K562 (cell line): ENCODE measurements around the gene PTPRR. TPM values are rescaled to one million over a fixed set of nuclear protein-coding genes. Genes with fewer than 3 reads are reported as not detected.
A peak's percentile ranks its signal among the peaks of the same experiment; 100 is the strongest.

Source experiments
- CREB1 ChIP-seq, 2 experiments: sonication (generic) in 1 of 2; formaldehyde crosslinking in 1 of 2; IDR thresholded peaks; 2 replicates each; pipeline versions ENCODE4 v1.6.1 to v1.8.0; 2012 to 2022; ENCODE audit warnings: inconsistent platforms in 1 of 2, mild to moderate bottlenecking in 1 of 2, missing genetic modification reagents in 1 of 2, moderate library complexity in 1 of 2
- CTCF ChIP-seq, 3 experiments: IDR thresholded peaks in 2 of 3; conservative IDR thresholded peaks in 1 of 3; 2 replicates each; pipeline ENCODE4 v1.5.1; 2011 to 2012; ENCODE audit warnings: low read length in 3 of 3, mild to moderate bottlenecking in 3 of 3, control low read depth in 2 of 3, improper control_type of control experiment in 1 of 3, inconsistent platforms in 1 of 3, low read depth in 1 of 3, mixed read lengths in 1 of 3, moderate library complexity in 1 of 3; ENCODE audit not compliant: insufficient read depth in 2 of 3
- E2F4 ChIP-seq: sonication (generic); formaldehyde crosslinking; IDR thresholded peaks from 2 replicates; pipeline ENCODE4 v1.8.0; 2022; ENCODE audit warnings: mild to moderate bottlenecking, low read depth, missing genetic modification reagents
- ERF ChIP-seq: fragments of 450-650 bp; formaldehyde crosslinking; IDR thresholded peaks from 2 replicates; pipeline ENCODE4 v1.4.0; 2020; ENCODE audit warnings: mild to moderate bottlenecking, mixed read lengths
- GABPB1 ChIP-seq: sonication (generic); formaldehyde crosslinking; IDR thresholded peaks from 2 replicates; pipeline ENCODE4 v1.8.0; 2022; ENCODE audit warnings: mild to moderate bottlenecking, missing genetic modification reagents
- HINFP ChIP-seq: fragments of 450-650 bp; conservative IDR thresholded peaks from 2 replicates; pipeline ENCODE4 v1.6.1; 2016; ENCODE audit warnings: missing genetic modification characterization, low read depth, mild to moderate bottlenecking, control low read depth, missing compliant biosample characterization
- NUFIP1 ChIP-seq: fragments of 450-650 bp; IDR thresholded peaks from 2 replicates; pipeline ENCODE4 v1.6.1; 2018; ENCODE audit not compliant: partially characterized antibody
- TAL1 ChIP-seq: fragments of 450-650 bp; IDR thresholded peaks from 2 replicates; pipeline ENCODE4 v1.6.1; 2016; ENCODE audit warnings: mild to moderate bottlenecking
- TBL1XR1 ChIP-seq, 2 experiments: IDR thresholded peaks; 2 replicates each; pipeline ENCODE4 v1.6.1; 2012; ENCODE audit warnings: improper control_type of control experiment in 2 of 2, low read length in 2 of 2, mild to moderate bottlenecking in 1 of 2
- XRCC4 ChIP-seq: IDR thresholded peaks from one replicate; pipeline ENCODE4 v1.6.1; 2011; ENCODE audit not compliant: insufficient read depth, insufficient read length; ENCODE audit errors: extremely low read depth
- ZFX ChIP-seq: sonication (generic); formaldehyde crosslinking; IDR thresholded peaks from 2 replicates; pipeline ENCODE4 v1.8.0; 2022; ENCODE audit warnings: mild to moderate bottlenecking, missing genetic modification reagents, moderate library complexity
- ZNF41 ChIP-seq: fragments of 250-450 bp; sonication (Bioruptor Pico); conservative IDR thresholded peaks from 2 replicates; pipeline ENCODE4 v1.4.0; 2020; ENCODE audit warnings: mild to moderate bottlenecking
- polyA plus RNA-seq, 8 experiments: library from polyadenylated mRNA; depleted of rRNA in 4 of 8; stranded (reverse) in 5 of 8; unstranded in 3 of 8; fragments of >200 nt; fragmentation: Nextera tagmentation in 2 of 8; fragmentation: Illumina TruSeq in 1 of 8; extraction: Ambion mirVana in 2 of 8; extraction: Trizol in 1 of 8; gene quantifications; 2 replicates each; pipeline versions ENCODE4 v1.2.1 to v1.2.3, GENCODE V29; 2011 to 2014; ENCODE audit warnings: inconsistent platforms in 1 of 8, missing spikeins in 1 of 8
- total RNA-seq, 7 experiments: library from RNA; depleted of rRNA in 6 of 7; stranded (reverse); fragments of >200 nt in 6 of 7; fragmentation: Illumina TruSeq in 2 of 7; extraction: Trizol in 2 of 7; gene quantifications; 2 replicates each; pipeline versions ENCODE4 v1.2.1 to v1.2.3, GENCODE V29; 2011 to 2021; ENCODE audit warnings: low replicate concordance in 1 of 7
- TF ChIP-seq, protein P1 (sequence below): fragments of 450-650 bp; conservative IDR thresholded peaks from 2 replicates; pipeline ENCODE4 v1.6.1; 2016; ENCODE audit warnings: missing genetic modification characterization, low read depth, mild to moderate bottlenecking, missing compliant biosample characterization, moderate library complexity
- TF ChIP-seq, protein P2 (sequence below): sonication (generic); formaldehyde crosslinking; IDR thresholded peaks from 2 replicates; pipeline ENCODE4 v1.8.0; 2022; ENCODE audit warnings: missing genetic modification reagents, mild to moderate bottlenecking, borderline replicate concordance
- TF ChIP-seq, protein P3 (sequence below): sonication (generic); formaldehyde crosslinking; IDR thresholded peaks from 2 replicates; pipeline ENCODE4 v1.5.0; 2020; ENCODE audit warnings: missing genetic modification reagents
- TF ChIP-seq, protein P4 (sequence below): fragments of 250-450 bp; sonication (Bioruptor Pico); IDR thresholded peaks from 2 replicates; pipeline ENCODE4 v1.5.0; 2021; ENCODE audit warnings: mild to moderate bottlenecking, borderline replicate concordance

Gene PTPRR
- total and polyA plus RNA-seq, 9 of the 15 experiments (the other 6 are each of a cell fraction or from before 2014, with no cell fraction given) = 6.6 to 41.7 (median 12.3) TPM

DNA sequence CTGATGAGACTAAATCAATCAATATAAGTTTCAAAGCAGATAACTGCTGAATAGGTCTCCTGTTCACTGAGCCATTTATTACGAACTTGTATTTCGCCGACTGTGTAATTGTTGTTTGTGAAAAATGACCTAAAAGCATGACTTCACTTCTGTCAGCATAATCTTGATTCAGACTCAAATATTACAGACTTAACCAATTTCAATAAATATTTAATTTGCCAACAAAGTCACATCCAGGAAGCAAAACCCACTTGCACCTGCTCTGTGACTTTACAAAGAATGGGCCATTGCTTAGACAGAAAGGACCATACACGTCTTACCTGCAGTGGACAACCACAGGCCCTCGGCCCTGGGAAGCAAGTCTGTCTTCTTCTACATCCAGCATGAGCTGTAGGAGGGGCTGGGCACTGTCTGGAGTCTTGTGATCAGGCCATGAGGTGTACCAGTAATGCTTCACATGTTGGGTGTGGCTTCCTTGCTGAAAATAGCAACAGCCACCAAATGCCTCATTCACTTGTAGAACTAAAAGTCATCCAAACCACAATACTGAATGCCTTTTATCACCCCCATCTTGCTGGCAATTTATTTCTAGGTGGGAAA lies 259.8 kb downstream of the PTPRR start (continued):
- TF ChIP-seq, protein P1, sequence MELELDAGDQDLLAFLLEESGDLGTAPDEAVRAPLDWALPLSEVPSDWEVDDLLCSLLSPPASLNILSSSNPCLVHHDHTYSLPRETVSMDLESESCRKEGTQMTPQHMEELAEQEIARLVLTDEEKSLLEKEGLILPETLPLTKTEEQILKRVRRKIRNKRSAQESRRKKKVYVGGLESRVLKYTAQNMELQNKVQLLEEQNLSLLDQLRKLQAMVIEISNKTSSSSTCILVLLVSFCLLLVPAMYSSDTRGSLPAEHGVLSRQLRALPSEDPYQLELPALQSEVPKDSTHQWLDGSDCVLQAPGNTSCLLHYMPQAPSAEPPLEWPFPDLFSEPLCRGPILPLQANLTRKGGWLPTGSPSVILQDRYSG (tag) = peak; percentile 71
- TF ChIP-seq, protein P2, sequence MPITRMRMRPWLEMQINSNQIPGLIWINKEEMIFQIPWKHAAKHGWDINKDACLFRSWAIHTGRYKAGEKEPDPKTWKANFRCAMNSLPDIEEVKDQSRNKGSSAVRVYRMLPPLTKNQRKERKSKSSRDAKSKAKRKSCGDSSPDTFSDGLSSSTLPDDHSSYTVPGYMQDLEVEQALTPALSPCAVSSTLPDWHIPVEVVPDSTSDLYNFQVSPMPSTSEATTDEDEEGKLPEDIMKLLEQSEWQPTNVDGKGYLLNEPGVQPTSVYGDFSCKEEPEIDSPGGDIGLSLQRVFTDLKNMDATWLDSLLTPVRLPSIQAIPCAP (CRISPR knock-in tag) = no peak
- TF ChIP-seq NUFIP1 (no peak), ERF (CRISPR knock-in tag) (0 out of 2 replicates have a peak, but pooled peaks have one; percentile 29), HINFP (no peak), ZNF41 (CRISPR knock-in tag) (0 out of 2 replicates have a peak, but pooled peaks have one; percentile 36), CTCF (IDR thresholded peaks at IDR 0.05 in 2 of 3, conservative IDR thresholded peaks at IDR 0.05 in 1 of 3; ENCODE audit: insufficient read depth in 2 of 3, low read depth in 1 of 3, low read length in 3 of 3) (no peak), E2F4 (no peak), TBL1XR1 (IDR thresholded peaks at IDR 0.05; ENCODE audit: low read length in 2 of 2) (peak in 1 of 2 experiments; percentile 82; a peak in 2 of 4 replicates), GABPB1 (CRISPR knock-in tag) (0 out of 2 replicates have a peak, but pooled peaks have one; percentile 27), XRCC4 (no peak), ZFX (CRISPR knock-in tag) (peak; percentile 90), TAL1 (no peak; the same call in 1 of the 2 replicates), CREB1 (IDR thresholded peaks at IDR 0.05) (no peak), CREB1 (CRISPR knock-in tag; IDR thresholded peaks at IDR 0.05) (peak; percentile 23; the same call in 1 of the 2 replicates)
- TF ChIP-seq, protein P3, sequence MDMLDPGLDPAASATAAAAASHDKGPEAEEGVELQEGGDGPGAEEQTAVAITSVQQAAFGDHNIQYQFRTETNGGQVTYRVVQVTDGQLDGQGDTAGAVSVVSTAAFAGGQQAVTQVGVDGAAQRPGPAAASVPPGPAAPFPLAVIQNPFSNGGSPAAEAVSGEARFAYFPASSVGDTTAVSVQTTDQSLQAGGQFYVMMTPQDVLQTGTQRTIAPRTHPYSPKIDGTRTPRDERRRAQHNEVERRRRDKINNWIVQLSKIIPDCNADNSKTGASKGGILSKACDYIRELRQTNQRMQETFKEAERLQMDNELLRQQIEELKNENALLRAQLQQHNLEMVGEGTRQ = peak; percentile 29; the same call in 1 of the 2 replicates
- TF ChIP-seq, protein P4, sequence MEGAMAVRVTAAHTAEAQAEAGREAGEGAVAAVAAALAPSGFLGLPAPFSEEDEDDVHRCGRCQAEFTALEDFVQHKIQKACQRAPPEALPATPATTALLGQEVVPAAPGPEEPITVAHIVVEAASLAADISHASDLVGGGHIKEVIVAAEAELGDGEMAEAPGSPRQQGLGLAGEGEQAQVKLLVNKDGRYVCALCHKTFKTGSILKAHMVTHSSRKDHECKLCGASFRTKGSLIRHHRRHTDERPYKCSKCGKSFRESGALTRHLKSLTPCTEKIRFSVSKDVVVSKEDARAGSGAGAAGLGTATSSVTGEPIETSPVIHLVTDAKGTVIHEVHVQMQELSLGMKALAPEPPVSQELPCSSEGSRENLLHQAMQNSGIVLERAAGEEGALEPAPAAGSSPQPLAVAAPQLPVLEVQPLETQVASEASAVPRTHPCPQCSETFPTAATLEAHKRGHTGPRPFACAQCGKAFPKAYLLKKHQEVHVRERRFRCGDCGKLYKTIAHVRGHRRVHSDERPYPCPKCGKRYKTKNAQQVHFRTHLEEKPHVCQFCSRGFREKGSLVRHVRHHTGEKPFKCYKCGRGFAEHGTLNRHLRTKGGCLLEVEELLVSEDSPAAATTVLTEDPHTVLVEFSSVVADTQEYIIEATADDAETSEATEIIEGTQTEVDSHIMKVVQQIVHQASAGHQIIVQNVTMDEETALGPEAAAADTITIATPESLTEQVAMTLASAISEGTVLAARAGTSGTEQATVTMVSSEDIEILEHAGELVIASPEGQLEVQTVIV (CRISPR knock-in tag) = no peak
